GM10847 (cell line): ENCODE data around the gene ENTR1.

Experiments used
- POLR2A ChIP-seq: IDR thresholded peaks from 2 replicates; pipeline ENCODE4 v1.6.1; 2011; ENCODE audit not compliant: insufficient read length; ENCODE audit errors: extremely low read depth

Gene ENTR1

DNA sequence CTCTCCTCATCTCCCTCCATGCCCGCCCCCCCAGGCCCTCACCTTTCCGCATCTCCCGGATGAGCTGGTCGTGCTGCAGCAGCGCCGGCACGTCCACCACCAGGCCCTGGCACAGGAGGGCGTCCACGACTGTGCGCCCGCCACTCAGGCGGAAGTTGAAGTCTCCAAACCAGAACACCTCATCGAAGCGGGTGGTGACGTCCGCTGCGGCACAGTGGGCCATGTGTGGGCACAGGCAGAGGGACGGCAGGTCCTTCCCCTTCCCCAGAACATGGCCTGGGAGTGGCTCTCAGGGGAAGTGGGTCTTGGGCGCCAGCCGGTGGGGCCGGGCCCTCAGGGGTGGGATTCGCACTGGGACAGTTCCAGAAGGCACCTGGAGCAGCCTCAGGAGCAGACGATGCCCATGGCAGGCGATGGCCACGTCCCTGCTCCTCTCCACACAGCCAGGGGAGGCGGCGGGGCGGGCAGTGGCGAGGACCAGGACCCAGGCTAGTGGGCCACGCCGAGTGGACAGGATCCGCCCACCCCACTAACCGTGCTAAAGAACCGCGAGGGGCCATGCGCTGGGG lies 21.5 kb upstream of the ENTR1 start:
- TF ChIP-seq POLR2A: no peak

DNA sequence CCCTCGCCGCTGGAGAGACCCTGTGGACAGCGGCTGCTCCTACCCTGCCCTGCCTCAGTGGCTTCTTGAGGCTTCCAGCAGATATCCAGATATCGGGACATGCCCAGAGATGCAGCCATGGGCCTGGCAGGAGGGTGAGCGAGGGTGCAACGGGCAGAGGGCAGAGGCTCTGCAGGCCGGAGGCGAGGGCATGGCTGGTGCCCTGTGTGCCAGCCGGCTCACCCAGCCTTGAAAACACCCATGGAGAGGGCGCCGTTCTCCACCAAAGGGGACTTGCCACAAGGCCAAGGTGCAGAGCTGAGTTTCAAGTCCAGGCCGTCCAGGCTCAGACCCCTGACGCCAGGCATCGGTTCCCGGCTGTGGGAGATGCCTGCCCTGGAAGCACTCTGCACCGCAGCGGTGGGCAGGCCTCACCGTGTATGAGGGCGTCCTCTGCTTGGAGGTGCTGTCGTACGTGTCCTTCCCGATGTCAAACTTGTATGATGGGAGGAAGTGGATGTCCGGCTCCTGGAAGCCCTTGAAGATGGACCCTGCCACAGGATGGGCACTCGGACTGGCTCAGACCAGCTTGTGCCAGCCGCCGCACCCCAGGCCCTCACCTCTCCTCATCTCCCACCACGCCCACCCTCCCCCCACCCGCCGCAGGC lies 20.3 kb upstream of the ENTR1 start:
- no peak for TF ChIP-seq POLR2A

DNA sequence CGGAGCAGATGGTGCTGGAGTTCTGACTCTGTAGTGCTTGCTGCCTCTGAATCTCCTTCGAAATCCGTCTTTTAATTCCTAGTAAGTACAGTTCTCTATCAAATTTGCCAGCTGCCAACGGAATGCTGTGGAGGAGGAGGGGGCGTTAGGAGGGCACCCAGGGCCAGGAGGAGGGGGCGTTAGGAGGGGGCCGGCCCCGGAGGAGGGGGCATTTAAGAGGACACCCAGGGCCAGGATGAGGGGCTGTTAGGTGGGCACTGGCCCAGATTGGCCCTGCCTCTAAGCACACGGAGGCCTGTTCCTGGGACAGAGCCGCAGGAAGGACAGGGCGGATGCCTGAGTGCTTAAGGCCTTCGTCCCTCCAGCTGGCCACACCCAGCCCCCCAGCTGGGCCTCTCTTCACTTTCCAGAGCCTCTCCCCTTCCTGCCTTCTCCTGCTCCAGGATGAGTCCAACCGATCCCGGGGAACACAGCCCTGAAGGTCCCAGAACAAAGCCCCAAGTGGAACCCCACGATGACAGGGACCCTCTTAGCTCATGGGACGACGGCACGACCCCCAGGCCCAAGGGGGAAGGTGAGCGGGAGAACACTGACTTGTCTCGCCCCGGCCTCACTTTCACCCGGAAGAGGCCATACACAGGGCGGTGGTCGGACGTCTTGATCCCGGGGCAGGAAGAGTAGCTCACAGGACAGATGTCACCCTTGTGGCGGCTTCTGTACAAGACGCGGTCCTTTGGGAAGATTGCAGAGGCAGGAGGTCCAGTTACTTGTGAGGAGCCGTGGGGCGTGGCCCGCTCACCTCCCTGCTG lies 19.5 kb upstream of the ENTR1 start:
- no peak for TF ChIP-seq POLR2A

DNA sequence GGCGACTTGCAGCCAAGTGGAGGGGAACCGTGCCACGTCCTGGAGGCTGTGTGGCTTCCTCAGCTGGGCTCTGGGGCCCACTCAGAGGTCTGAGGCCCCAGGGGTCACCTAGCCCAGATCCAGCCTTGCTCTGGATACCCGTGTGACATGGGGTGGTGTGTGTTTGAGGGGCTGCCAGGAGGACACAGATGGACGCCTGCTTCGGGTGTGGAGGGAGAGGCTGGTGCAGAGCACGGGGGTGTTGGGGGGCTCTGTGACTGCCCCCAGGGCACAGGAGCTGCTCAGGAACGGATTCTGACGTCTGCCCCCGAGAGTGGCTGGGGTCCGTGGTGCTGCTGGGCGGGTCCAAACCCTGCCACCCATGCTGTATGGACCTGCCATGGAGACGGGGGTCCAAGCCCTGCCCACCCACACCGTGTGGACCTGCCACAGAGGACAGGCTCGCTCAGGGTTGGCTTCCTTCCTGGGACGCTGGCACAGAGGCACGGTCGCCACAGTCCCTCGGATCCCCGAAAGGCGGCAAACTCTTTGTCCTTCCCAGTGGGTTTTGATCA lies 18.7 kb upstream of the ENTR1 start:
- TF ChIP-seq POLR2A: no peak

DNA sequence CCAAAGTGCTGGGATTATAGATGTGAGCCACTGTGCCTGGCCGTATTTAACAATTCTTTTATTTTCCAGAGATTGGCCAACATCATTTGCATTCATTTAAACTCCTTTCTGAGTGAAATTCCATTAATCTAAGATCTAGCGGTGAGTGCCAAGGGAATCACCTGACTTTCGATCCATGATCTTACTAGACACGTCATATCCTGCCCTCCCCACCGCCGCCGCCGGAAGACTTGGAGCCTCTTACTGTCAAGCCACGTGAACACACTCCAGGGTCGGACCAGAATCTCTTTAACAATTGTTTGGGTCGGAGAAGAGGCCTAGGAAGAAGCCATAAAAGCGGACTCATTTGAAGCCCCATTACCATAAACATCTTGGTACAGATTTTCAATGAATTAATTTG lies 16.4 kb upstream of the ENTR1 start:
- no peak for TF ChIP-seq POLR2A

DNA sequence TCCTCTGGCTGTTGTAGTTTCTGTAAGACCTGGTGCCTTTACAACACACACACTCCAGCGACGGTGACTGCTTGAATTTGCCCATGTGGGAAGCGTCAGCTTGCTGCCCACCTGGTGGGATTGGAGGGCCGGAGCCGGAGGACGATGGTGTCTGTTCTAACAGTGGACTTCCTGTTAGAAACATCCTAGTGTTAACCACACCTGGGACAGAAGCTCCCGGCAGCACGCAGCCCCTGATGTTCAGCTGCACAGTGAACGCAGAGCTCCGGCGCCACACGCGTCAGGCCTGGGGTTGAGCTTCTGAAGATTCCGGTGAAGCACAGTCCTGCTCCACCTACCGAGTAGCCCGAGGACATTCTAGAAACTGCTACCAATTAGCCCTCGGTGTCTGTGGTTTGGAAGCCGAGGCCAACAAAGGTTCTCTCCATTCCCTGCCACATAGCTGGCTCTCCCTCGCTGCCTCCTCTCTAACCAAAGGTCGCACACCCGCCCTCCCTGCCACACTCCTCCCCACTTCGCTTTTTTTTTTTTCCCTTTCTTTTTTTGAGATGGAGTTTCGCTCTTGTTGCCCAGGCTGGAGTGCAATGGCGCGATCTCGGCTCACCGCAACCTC lies 14.4 kb upstream of the ENTR1 start:
- TF ChIP-seq POLR2A: no peak

DNA sequence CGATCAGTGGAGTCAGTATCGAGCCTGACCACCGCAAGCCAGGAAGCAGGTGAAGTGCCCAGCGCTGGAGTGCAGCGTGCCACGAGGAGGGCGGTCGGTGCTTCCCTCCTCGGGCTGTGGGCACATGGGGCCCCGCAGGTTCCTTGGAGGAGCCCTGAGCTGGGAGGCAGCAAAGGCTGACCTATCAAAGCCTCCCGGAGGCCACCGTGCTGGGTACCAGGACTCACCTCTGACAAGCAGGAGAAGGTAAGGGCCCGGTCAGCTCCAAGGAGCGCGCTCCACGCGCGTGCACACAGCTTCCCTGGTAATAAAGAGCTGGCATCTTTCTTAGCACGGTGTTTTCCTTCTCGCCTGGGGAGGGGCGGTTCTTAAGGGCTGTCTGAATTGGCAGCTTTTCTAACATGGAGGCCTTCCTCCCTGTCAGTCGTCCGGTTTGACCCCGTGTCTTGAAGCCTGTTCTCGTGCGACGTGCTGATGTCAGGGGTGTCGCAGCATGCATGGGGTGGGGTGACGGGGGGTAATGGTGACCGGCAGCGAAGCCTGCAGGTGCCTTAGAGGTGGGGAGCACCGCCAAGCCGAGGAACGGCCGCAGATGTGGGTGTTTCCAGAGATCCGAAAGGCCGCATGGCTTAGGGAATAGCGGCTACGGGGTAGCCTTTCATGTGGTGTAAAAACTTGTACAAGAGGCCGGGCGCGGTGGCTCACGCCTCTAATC lies 13.2 kb upstream of the ENTR1 start:
- TF ChIP-seq POLR2A: no peak

DNA sequence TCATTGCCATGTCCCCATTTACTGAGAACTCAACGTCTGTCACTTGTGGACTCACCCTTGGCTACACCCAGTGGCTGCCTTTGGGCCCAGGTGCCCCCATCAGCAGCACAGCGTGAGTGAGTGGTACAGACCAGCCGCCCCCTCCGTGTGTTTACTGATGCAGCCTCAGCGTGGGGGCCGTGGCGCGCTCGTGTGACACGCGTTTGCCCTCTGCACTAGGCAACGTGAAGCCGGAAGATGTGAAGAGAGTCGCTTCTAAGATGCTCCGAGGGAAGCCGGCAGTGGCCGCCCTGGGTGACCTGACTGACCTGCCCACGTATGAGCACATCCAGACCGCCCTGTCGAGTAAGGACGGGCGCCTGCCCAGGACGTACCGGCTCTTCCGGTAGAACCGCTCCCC lies 12.5 kb upstream of the ENTR1 start:
- TF ChIP-seq POLR2A: no peak

DNA sequence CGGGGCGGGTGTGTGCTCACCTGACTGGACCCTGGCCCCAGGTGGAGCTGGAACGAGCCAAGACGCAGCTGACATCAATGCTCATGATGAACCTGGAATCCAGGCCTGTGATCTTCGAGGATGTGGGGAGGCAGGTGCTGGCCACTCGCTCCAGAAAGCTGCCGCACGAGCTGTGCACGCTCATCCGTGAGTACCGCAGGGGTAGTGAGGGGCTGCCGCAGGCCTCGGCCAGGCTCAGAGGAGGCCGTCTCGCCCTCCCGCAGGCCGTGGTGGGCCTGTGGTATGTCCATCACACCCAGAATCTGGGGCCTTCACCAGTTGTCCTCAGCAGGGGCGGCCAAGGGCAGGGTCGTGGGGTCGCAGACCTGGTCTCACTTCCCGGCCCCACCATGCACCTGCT lies 11.4 kb upstream of the ENTR1 start:
- no peak for TF ChIP-seq POLR2A

DNA sequence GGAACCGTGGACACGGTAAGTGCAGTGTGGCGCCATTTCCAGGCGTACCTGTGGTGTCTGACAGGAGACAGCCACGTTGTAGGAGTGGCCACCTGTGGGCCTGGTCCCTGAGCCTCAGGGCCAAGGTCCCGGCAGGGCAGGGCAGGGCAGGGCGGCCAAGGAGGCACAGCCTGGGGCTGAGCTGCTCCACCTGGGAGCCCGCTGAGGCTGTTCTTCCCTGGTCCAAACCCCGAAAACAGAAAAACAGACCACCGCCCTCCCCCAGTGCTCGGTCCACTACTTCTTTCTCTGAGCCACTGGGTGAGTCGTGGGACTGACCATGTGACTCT lies 8.6 kb upstream of the ENTR1 start:
- no peak for TF ChIP-seq POLR2A

DNA sequence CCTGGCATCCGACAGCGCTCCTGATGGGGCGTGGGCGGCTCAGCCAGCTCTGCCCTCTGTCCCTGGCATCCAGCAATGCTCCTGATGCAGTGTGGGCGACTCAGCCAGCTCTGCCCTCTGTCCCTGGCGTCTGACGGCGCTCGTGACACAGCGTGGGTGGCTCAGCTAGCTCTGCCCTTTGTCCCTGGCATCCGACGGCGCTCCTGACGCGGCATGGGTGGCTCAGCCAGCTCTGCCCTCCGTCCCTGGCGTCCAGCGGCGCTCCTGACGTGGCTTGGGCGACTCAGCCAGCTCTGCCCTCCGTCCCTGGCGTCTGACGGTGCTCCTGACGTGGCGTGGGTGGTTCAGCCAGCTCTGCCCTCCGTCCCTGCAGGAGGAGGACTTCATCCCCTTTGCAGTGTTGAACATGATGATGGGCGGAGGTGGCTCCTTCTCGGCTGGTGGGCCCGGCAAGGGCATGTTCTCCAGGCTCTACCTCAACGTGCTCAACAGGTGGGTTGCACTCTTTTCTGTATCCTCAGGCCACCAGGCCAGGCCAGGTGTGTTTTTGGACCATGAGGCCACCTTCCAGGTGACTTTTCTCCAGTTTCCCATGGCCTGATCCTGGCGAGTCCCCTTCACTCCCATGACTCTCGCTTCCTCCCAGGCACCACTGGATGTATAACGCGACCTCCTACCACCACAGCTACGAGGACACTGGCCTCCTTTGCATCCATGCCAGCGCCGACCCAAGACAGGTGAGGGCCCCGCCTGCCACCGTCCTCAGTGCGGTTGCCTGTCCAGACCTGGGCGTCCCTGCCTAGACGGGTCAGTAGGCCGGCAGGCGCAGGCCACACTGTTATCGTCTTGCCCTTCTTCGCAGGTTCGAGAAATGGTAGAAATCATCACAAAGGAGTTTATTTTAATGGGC lies 8.0 kb upstream of the ENTR1 start:
- TF ChIP-seq POLR2A: no peak

DNA sequence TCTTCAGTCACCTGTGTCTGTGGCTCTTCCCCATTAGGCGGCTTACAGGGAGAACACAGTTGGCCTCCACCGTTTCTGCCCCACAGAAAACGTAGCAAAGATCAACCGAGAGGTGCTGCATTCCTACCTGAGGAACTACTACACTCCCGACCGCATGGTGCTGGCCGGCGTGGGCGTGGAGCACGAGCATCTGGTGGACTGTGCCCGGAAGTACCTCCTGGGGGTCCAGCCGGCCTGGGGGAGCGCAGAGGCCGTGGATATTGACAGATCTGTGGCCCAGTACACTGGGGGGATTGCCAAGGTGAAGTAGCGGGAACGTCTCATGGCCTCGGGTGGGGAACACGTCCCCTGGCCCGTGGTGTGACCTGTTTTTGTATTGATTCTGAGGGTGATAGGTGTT lies 6.5 kb upstream of the ENTR1 start:
- TF ChIP-seq POLR2A: no peak

DNA sequence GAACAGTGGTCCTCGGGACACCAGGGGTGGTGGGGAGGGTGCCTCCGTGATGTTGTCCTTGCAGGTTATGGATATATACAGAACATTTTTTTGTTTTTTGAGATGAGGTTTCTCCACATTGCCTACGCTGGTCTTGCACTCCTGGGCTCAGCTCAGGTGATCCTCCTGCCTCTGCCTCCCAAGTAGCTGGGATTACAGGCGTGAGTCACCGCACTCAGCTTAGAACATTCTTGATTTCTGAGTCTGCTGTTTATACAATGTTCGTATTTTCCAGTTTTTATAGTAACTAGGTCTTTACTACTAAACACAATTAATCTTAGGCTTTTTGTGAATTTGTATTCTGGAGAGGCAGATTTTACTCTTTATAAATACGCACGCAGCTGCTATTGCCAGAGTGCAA lies 6.0 kb upstream of the ENTR1 start:
- TF ChIP-seq POLR2A: no peak

DNA sequence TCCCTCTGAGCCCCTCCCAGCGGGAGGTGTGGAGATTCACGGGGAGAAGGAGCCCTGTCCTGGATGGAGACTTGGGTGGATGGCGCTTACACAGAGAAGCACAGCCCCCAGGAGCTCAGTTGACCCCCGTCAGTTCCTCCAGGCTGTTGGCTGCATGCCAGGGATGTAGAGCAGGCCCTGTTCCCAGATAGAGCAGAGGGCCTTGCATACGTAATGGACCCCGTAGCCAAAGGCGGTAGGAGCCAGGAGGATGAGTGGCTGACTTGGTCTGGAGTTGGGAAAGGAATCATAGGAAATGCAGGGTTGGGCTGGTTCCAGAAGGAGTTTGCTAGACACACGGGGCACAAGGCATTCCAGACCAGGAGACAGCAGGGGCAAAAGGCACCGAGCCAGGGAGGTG lies 2.5 kb upstream of the ENTR1 start:
- no peak for TF ChIP-seq POLR2A

DNA sequence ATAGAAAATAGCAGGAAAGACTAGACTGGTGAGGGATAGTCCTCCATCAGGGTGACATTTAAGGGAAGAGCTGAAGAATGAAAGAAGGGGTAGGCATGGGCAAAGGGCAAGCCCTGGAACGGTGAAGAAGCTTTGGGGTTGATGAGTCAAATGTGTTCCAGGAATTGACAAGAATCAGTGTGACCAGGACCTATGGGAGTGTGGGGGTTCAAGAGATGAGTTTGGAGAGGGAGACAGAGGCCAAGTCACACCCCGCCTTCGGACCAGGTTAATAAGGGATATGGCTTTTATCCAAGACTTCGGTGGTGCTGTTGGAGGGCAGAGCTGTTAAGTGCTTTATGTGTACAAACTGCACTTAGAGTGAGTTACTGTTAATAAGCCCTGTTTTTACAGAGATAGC lies 964 bp upstream of the ENTR1 start:
- no peak for TF ChIP-seq POLR2A
